Activated CD4-positive, alpha-beta memory T cell treated with anti-CD3 and anti-CD28 coated beads for 36 hours (primary cell): Measurements from ENCODE around the gene PTPRN2. TPM values are rescaled to one million over a fixed set of nuclear protein-coding genes. Genes with fewer than 3 reads are reported as not detected.
"Not testable (repeated sequence)": the region's sequence is repeated elsewhere in the genome, so short reads cannot be mapped to it uniquely, and the experiment has no call there.

Experiments
- CTCF ChIA-PET: fragments of 350-600 bp; sonication (Branson Sonifier 250); formaldehyde crosslinking; loops from one replicate; lab custom pipeline; 2021; ENCODE audit warnings: antibody characterized with exemption, inconsistent platforms; lab: Charles Lee
- POLR2A ChIA-PET: fragments of 350-600 bp; sonication (Branson Sonifier 250); formaldehyde crosslinking; loops from one replicate; lab custom pipeline; 2021; ENCODE audit warnings: antibody characterized with exemption; lab: Charles Lee
- DNase-seq: peaks from one replicate; pipeline ENCODE4 v3.0.0-alpha.2; 2020
- H3K27ac Mint-ChIP-seq: one replicate; pipeline ENCODE4 v1.8.0; 2021; ENCODE audit warnings: mixed read lengths
- H3K27me3 Mint-ChIP-seq: one replicate; pipeline ENCODE4 v1.8.0; 2021; ENCODE audit warnings: mixed read lengths
- H3K36me3 Mint-ChIP-seq: one replicate; pipeline ENCODE4 v1.8.0; 2021; ENCODE audit warnings: mixed read lengths
- H3K4me1 Mint-ChIP-seq: one replicate; pipeline ENCODE4 v1.8.0; 2021; ENCODE audit warnings: low read depth, mixed read lengths
- H3K4me3 Mint-ChIP-seq: one replicate; pipeline ENCODE4 v1.8.0; 2021; ENCODE audit warnings: mild to moderate bottlenecking, mixed read lengths
- H3K9me3 Mint-ChIP-seq: one replicate; pipeline ENCODE4 v1.8.0; 2021; ENCODE audit warnings: mixed read lengths
- intact Hi-C: fragments of 100-400 bp; cut with micrococcal nuclease; formaldehyde crosslinking; loops from one replicate; pipeline ENCODE4 v1.15.1; 2023
- total RNA-seq, 2 experiments: library from RNA; stranded (reverse); gene quantifications; one replicate each; pipeline ENCODE4 v1.2.3, GENCODE V29; 2021

PTPRN2 gene
- total RNA-seq, 2 experiments from 2014 or later: 0.51 to 0.64 TPM

DNA sequence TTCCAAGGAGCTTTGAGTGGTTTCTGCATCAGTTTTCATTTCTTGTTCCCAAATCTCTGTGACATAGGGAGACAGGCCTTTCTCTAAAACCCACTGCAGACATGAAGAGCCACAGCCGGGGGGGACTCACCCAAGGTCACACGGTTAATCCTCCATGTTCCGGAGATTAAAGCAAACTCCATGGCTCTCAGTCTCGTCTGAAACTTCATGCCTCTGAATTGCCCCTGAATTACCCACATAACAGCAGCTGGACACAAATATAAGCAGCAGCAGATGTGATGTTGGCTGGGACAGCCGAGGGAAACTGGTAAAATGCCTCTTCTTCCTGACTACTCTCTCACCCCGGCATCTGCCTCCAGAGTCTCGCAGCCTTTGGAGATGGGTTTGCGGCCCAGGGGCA lies 848.6 kb downstream of the PTPRN2 start:
- Mint-ChIP-seq H3K36me3 (no peaks in the 10 kb centered on the region), H3K27ac (no peak overlapping the region), H3K4me3 (no peak overlapping the region), H3K27me3 (peaks cover 11% of the 10 kb centered on the region), H3K4me1 (no peaks in the 10 kb centered on the region), H3K9me3 (no peaks in the 10 kb centered on the region)
- no peak for DNase-seq
- ChIA-PET POLR2A (no interaction called here), CTCF (no interaction called here)
- intact Hi-C loops: no loop called here

DNA sequence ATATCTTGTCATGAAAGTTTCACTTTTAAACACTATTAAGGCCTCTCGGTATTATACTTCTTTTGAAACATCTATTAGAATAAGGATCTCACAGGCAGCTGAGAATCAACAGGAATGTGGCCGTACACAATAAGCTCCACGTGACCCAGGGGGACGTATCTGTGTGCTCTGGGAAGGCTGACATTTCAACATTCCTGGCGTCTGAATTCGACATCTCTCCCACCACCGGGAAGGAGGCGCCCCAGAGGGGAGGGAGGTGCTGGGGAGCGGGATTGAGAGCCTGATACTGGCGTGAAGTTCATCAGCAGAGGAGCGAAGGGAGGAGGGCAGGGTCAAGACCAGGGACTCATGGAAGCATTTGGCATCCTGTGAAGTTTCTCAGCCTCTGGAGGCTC lies 849.6 kb downstream of the PTPRN2 start:
- H3K4me3 Mint-ChIP-seq: no peak overlapping the region
- no peak overlapping the region for H3K27ac Mint-ChIP-seq
- ChIA-PET CTCF (no interaction called here), POLR2A (no interaction called here)
- H3K27me3 Mint-ChIP-seq: peaks cover 11% of the 10 kb centered on the region
- H3K36me3 Mint-ChIP-seq: no peaks in the 10 kb centered on the region
- H3K4me1 Mint-ChIP-seq: no peaks in the 10 kb centered on the region
- no peak for DNase-seq
- H3K9me3 Mint-ChIP-seq: no peaks in the 10 kb centered on the region
- intact Hi-C loops: no loop called here

DNA sequence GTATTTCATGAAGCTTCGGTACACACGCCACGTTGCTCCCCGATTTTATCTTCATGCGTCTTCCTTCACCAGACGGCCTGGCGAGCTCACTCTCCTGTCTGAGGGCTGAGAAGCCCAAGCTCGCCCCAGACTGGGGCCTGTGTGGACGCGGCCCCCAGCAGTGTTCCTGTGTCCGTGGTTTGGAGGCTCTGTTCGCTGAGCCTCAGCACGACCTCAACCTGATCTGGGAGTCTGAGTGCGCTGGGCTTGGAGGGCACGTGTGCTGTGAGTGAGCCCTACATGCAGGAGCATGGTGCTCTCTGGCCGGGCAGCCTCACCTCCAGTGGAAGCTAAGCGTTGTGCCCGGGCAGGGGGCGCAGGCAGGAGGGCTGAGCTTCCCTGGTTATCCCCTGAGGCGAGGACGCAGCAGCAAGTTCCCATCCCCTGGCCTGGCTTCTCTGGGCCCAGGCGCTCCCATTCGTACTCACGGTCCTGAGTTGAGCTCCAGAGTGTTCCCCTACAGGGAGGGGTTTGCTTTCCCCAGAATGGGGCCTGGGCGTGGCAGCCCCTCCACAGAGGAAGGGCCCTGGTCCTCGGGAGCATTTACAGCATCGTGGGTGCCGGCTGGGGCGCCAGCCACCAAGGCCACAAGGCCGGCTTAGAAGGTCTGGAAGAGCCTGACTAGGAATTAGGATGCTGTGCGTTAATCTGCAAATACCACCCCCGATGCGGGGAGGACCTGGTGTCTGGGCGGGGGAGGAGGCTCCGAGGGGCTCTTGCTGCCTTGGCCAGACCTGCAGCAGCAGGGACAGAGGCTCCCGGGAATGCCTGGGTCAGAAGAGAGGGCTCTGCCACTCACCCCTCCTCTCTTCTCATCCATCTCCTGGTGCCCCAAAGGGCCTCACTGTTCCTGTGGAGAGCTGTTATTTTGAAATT lies 850.2 kb downstream of the PTPRN2 start:
- H3K27me3 Mint-ChIP-seq: peaks cover 11% of the 10 kb centered on the region
- CTCF ChIA-PET: no interaction called here
- H3K9me3 Mint-ChIP-seq: no peaks in the 10 kb centered on the region
- H3K4me3 Mint-ChIP-seq: no peak overlapping the region
- POLR2A ChIA-PET: no interaction called here
- no peaks in the 10 kb centered on the region for H3K36me3 Mint-ChIP-seq
- intact Hi-C loops: no loop called here
- H3K4me1 Mint-ChIP-seq: no peaks in the 10 kb centered on the region
- H3K27ac Mint-ChIP-seq: no peak overlapping the region
- DNase-seq: no peak

DNA sequence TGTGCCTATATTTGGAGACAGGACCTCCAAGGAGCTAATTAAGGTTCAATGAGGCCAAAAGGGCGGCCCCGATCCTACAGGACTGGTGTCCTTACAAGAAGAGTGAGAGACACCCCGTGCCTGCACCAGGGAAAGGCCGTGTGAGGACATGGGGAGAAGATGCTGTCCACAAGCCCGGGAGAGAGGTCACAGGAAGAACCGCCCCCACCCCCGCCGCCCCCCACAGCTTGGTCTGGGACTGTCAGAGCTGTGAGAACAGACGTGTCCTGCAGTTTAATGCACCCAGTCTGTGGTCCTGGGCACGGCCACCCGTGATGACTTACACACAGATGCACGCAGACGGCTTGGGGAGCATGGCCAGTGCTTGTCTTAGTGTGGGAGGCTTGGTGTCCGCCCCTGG lies 851.3 kb downstream of the PTPRN2 start:
- DNase-seq: no peak
- Mint-ChIP-seq H3K4me1 (no peaks in the 10 kb centered on the region), H3K4me3 (no peak overlapping the region), H3K36me3 (no peaks in the 10 kb centered on the region), H3K9me3 (no peaks in the 10 kb centered on the region), H3K27ac (no peak overlapping the region), H3K27me3 (peaks cover 6% of the 10 kb centered on the region)
- intact Hi-C loops: no loop called here
- ChIA-PET CTCF (no interaction called here), POLR2A (no interaction called here)

DNA sequence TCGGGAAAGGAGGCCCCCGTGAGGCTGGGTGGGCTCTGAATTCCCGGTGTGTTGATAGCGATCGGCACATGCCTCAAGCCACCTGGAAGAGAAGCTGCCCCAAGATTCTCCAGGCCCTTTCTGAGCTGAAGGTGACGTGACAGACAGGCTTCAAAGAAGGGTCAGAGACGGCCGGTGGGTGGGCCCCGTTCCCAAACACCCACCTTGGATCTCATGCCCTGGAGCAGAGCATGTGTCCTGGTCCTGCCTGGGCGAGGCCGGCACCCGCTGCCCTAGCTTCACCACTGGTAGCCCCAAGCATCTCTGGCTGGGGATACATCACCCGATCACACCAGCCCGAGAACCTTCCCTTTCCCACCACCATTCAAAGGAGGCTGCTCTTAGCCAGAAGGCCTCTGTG lies 851.8 kb downstream of the PTPRN2 start:
- DNase-seq: no peak
- Mint-ChIP-seq H3K9me3 (no peaks in the 10 kb centered on the region), H3K4me1 (no peaks in the 10 kb centered on the region), H3K27me3 (peaks cover 6% of the 10 kb centered on the region), H3K4me3 (no peak overlapping the region), H3K27ac (no peak overlapping the region), H3K36me3 (no peaks in the 10 kb centered on the region)
- ChIA-PET CTCF (no interaction called here), POLR2A (no interaction called here)
- intact Hi-C loops: no loop called here

DNA sequence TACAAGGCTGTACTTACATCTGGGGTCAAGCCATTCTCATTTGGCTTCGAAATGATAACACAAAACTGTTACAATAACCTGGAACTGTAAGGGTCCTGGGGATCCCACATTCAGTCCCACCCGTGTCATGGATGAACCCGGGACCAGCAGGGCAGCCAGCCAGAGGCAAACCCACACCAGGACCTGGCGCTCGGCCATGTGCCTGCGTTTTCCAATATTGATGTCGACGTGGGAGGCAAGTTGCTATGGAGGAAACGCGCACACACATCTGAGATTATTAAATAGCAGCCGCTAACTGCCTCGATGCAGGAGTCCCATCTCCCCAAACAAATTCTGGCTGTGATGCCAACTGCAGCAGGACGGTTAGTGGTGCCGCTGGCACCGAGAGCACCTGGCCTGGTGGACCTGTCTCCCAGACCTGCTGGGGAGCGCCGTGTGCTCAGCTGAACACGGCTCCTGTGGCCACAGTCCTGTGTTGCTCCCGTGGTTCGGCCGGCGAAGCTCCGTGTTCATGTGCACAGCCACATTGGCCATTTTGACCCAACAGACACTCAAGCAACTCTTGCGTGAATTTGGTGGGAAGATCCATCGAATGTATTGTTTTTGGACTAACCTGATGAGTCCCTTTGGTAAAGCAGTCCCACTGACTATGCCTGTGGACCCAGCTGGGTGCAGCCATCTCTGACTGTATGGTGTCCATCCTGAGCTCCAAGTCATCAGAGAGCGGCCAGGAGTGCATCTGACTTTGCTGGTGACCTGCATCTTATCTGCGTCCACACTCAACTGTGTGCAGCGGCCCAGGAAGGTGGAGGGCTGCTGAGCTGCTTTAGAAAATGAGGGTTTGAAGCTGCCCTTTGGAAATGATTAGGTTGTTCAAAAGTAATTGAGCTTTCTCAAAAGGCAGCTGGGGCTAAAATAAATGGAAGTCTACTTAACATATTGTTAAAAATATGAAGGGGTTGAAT lies 852.7 kb downstream of the PTPRN2 start:
- POLR2A ChIA-PET: no interaction called here
- peaks cover 4% of the 10 kb centered on the region for H3K27me3 Mint-ChIP-seq

DNA sequence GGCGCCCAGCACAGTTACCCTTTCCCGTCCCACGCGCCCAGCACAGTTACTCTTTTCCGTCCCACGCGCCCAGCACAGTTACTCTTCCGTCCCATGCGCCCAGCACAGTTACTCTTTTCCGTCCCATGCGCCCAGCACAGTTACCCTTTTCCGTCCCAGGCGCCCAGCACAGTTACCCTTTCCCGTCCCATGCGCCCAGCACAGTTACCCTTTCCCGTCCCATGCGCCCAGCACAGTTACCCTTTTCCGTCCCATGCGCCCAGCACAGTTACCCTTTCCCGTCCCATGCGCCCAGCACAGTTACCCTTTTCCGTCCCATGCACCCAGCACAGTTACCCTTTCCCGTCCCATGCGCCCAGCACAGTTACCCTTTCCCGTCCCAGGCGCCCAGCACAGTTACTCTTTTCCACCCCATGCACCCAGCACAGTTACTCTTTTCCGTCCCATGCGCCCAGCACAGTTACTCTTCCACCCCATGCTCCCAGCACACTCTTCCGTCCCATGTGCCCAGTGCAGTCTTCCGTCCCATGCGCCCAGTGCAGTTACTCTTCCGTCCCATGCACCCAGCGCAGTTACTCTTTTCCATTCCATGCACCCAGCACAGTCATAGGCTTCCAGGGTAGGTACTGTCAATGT lies 853.7 kb downstream of the PTPRN2 start:
- H3K4me1 Mint-ChIP-seq, POLR2A ChIA-PET, DNase-seq, H3K36me3 Mint-ChIP-seq, H3K4me3 Mint-ChIP-seq, H3K27ac Mint-ChIP-seq, H3K27me3 Mint-ChIP-seq, H3K9me3 Mint-ChIP-seq, CTCF ChIA-PET, intact Hi-C loops: not testable (repeated sequence)

More for the DNA sequence above, 852.7 kb downstream of the PTPRN2 start:
- Mint-ChIP-seq H3K27ac (no peak overlapping the region), H3K4me1 (no peaks in the 10 kb centered on the region), H3K36me3 (no peaks in the 10 kb centered on the region), H3K4me3 (no peak overlapping the region), H3K9me3 (no peaks in the 10 kb centered on the region)
- no peak for DNase-seq
- intact Hi-C loops: no loop called here
- CTCF ChIA-PET: no interaction called here

DNA sequence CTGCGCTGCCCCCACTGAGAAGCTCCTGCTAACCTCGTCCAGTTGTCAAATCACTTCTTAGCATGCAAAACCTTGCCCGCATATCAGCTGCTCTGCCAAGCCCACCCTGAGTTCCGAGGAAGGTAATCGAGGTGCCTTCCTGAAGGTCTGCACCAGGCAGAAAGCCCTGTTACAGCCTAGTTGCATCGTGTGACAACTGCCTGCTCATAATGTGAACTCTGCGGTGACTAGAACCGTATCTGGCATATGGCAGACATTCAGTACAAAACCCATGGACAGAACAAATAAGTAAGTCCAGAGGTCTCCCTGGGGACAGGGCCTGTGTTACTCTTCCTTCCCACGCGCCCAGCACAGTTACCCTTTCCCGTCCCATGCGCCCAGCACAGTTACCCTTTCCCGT lies 856.5 kb downstream of the PTPRN2 start:
- ChIA-PET CTCF (no interaction called here), POLR2A (no interaction called here)
- no peaks in the 10 kb centered on the region for H3K36me3 Mint-ChIP-seq
- intact Hi-C loops: no loop called here
- H3K9me3 Mint-ChIP-seq: no peaks in the 10 kb centered on the region
- H3K4me3 Mint-ChIP-seq: no peak overlapping the region
- no peaks in the 10 kb centered on the region for H3K4me1 Mint-ChIP-seq
- no peaks in the 10 kb centered on the region for H3K27me3 Mint-ChIP-seq
- no peak overlapping the region for H3K27ac Mint-ChIP-seq
- DNase-seq: no peak

DNA sequence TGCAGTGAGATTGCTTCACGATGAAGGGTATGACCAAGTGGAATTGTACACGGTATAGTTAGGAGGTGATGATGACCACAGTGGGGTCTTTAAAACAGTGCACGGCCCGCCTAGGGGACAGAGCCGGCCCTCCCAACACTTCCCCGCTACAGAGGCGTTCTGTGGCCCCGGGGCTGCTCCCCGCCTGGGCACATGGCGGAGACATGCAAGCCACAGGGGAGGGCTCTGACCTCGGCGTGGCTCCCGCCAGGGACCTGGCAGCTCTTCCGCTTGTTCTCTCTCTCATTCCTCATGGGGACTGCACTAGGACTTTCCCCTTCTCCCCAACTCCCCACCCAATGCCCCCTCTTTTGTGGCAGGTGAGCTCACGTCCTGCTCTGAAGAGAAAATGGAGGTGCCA lies 857.0 kb downstream of the PTPRN2 start:
- DNase-seq: no peak
- H3K36me3 Mint-ChIP-seq: no peaks in the 10 kb centered on the region
- no peak overlapping the region for H3K4me3 Mint-ChIP-seq
- CTCF ChIA-PET: no interaction called here
- H3K9me3 Mint-ChIP-seq: no peaks in the 10 kb centered on the region
- H3K4me1 Mint-ChIP-seq: no peaks in the 10 kb centered on the region
- intact Hi-C loops: no loop called here
- H3K27me3 Mint-ChIP-seq: no peaks in the 10 kb centered on the region
- POLR2A ChIA-PET: no interaction called here
- H3K27ac Mint-ChIP-seq: no peak overlapping the region

DNA sequence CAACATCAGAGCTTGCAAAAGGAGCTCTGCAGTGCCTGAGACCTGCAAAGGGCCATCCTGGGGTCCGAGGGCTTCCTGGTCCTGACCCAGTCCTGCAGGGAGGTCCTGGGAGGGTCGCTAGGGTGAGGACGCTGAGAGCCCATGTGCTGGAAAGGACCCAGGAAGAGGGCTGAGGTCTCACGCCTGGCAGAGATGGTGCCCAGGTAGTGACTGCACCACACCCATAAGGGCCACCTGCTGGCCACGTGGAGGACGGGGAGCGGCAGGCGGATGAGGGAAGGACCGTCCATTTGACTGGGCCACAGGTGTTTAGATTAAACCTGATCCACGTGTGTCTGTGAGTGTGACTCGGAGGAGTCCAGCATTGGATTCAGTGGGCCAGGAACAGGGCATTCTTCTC lies 858.1 kb downstream of the PTPRN2 start:
- H3K4me1 Mint-ChIP-seq: no peaks in the 10 kb centered on the region

DNA sequence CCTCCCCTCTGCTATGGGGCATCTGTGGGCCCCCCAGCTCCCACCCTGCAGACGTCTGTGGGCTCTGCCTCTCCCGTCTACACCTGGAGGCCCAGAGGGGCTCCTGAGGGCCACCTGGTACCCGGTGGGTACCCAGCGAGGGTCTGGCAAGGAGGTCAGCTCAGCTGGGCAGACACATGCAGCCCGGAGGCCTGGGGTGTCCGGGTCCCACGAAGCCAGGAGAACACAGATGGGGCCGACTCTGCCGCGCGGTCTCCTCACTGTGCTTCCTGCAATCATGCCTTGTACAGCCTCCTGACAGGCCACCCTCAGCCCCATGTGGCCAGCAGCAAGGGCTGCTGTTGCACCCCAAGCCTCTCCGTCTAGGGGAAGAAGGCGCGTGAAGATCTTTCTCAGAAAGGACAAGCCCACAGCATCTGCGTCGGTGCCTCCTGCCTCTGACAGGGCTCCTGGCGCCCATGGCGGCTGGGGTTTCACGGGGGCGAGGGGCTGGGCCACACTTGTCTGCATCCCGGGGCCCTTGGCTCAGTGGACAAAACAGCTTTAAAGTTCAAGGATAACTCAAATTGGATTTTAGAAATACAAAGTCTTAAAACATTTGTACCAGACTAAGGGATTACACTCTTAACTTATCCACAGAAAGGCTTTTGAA lies 859.5 kb downstream of the PTPRN2 start:
- ChIA-PET POLR2A (no interaction called here), CTCF (no interaction called here)
- Mint-ChIP-seq H3K36me3 (no peaks in the 10 kb centered on the region), H3K27ac (no peak overlapping the region), H3K27me3 (peaks cover 6% of the 10 kb centered on the region), H3K4me1 (no peaks in the 10 kb centered on the region), H3K4me3 (no peak overlapping the region), H3K9me3 (no peaks in the 10 kb centered on the region)
- no peak for DNase-seq
- intact Hi-C loops: no loop called here

More for the DNA sequence above, 858.1 kb downstream of the PTPRN2 start:
- Mint-ChIP-seq H3K27ac (no peak overlapping the region), H3K9me3 (no peaks in the 10 kb centered on the region), H3K4me3 (no peak overlapping the region), H3K36me3 (no peaks in the 10 kb centered on the region), H3K27me3 (no peaks in the 10 kb centered on the region)
- DNase-seq: no peak
- POLR2A ChIA-PET: no interaction called here
- intact Hi-C loops: no loop called here
- CTCF ChIA-PET: no interaction called here

DNA sequence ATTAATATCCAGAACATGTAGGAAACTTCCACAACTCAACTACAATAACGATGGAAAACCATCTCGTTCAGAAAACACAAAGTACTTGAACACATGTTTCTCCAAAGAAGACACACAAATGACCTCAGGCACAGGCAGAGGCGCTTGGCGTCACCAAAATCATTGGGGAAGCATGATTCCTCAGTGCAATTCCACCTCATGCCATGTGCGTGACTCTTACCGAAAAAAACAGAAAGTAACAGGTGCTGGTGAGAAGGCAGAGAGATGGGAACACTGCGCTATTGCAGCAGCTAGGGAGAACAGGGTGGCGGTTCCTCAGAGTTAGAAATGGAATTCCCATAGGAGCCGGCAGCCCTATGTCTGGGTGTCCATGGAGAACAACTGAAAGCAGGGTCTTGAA lies 860.9 kb downstream of the PTPRN2 start:
- Mint-ChIP-seq H3K4me1 (no peaks in the 10 kb centered on the region), H3K36me3 (no peaks in the 10 kb centered on the region), H3K9me3 (no peaks in the 10 kb centered on the region), H3K4me3 (no peak overlapping the region), H3K27me3 (peaks cover 6% of the 10 kb centered on the region), H3K27ac (no peak overlapping the region)
- DNase-seq: no peak
- intact Hi-C loops: no loop called here
- ChIA-PET CTCF (no interaction called here), POLR2A (no interaction called here)
